ENCODE data around the gene STAT2. TPM values are rescaled to one million over a fixed set of nuclear protein-coding genes. Genes with fewer than 3 reads are reported as not detected.

STAT2 gene
- total and polyA plus RNA-seq, 10 of the 15 experiments (the other 5 are each of a cell fraction or from before 2014, with no cell fraction given) = 16.9 to 106 (median 77.9) TPM

GRCh38 chr12:56334490-56334793, 25.5 kb downstream of the STAT2 start:
- ATAC-seq = no peak
- TF ChIP-seq POLR2AphosphoS5 (IDR thresholded peaks at IDR 0.05; ENCODE audit: low read length) (peak; percentile 57; the same call in 1 of the 2 replicates), IKZF2 (IDR thresholded peaks at IDR 0.05) (peak in 1 of 2 experiments; percentile 2; a peak in 1 of 4 replicates), NR2F1 (conservative IDR thresholded peaks at IDR 0.05) (0 out of 2 replicates have a peak, but pooled peaks have one; percentile 23)
- TF ChIP-seq, protein P1, sequence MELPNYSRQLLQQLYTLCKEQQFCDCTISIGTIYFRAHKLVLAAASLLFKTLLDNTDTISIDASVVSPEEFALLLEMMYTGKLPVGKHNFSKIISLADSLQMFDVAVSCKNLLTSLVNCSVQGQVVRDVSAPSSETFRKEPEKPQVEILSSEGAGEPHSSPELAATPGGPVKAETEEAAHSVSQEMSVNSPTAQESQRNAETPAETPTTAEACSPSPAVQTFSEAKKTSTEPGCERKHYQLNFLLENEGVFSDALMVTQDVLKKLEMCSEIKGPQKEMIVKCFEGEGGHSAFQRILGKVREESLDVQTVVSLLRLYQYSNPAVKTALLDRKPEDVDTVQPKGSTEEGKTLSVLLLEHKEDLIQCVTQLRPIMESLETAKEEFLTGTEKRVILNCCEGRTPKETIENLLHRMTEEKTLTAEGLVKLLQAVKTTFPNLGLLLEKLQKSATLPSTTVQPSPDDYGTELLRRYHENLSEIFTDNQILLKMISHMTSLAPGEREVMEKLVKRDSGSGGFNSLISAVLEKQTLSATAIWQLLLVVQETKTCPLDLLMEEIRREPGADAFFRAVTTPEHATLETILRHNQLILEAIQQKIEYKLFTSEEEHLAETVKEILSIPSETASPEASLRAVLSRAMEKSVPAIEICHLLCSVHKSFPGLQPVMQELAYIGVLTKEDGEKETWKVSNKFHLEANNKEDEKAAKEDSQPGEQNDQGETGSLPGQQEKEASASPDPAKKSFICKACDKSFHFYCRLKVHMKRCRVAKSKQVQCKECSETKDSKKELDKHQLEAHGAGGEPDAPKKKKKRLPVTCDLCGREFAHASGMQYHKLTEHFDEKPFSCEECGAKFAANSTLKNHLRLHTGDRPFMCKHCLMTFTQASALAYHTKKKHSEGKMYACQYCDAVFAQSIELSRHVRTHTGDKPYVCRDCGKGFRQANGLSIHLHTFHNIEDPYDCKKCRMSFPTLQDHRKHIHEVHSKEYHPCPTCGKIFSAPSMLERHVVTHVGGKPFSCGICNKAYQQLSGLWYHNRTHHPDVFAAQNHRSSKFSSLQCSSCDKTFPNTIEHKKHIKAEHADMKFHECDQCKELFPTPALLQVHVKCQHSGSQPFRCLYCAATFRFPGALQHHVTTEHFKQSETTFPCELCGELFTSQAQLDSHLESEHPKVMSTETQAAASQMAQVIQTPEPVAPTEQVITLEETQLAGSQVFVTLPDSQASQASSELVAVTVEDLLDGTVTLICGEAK (IDR thresholded peaks at IDR 0.05; ENCODE audit: borderline replicate concordance) = no peak
- POLR2A ChIA-PET = interaction anchor here (0.6 to 11.4 kb wide), 4 partner anchors 26 to 239 kb away, joined by 3 to 140 read pairs (median 10); partner anchors contain the start of genes APOF, RNF41 and STAT2
- Histone ChIP-seq H2AFZ (ENCODE audit: control insufficient read depth, low read depth, low read length) (peak overlapping the region; percentile 76), H3K27ac (ENCODE audit: control insufficient read depth, insufficient read depth) (peak overlapping the region; percentile 99), H3K79me2 (ENCODE audit: control insufficient read depth, insufficient read depth, low read length) (peaks cover 14% of the 10 kb centered on the region), H3K4me2 (ENCODE audit: control insufficient read depth, insufficient read depth) (peak overlapping the region; percentile 89), H3K9me3 (replicated peaks; ENCODE audit: control insufficient read depth, insufficient read depth, low read length) (no peaks in the 10 kb centered on the region), H3K27me3 (replicated peaks in 1 of 2; ENCODE audit: control insufficient read depth in 2 of 2, insufficient read depth in 2 of 2, low read length in 1 of 2) (no peaks in the 10 kb centered on the region), H4K20me1 (ENCODE audit: control insufficient read depth, insufficient read depth) (no peaks in the 10 kb centered on the region), H3K4me3 (peak overlapping the region; percentile 97), H3K36me3 (ENCODE audit: control insufficient read depth in 2 of 2, insufficient read depth in 2 of 2, low read length in 1 of 2) (no peaks in the 10 kb centered on the region), H3K4me1 (ENCODE audit: control insufficient read depth, insufficient read depth, low read length) (peaks cover 30% of the 10 kb centered on the region), H3K9ac (ENCODE audit: control insufficient read depth, insufficient read depth, low read length) (peak overlapping the region; percentile 99)
- DNase-seq (ENCODE audit: low read depth, low spot score) = no peak
- intact Hi-C loops (cut with micrococcal nuclease; ENCODE audit: unreplicated experiment) = loop anchor here (1.0 to 5.0 kb wide), 3 partner anchors 18 to 144 kb away; no protein-coding TSS in a partner anchor
- in situ Hi-C loops (cut with MboI) = no loop called here
- 0% methylated on average over 6 of the region's 6 CpGs for WGBS (ENCODE audit: insufficient coverage, insufficient replicate concordance, low lambda C conversion rate, missing lambda C conversion rate)
- TSS peak; percentile 98 for BruUV-seq (replicated peaks)
- SMC1A ChIA-PET (ENCODE audit: uncharacterized antibody, unreplicated experiment) = interaction anchor here (0.9 to 2.7 kb wide), 4 partner anchors 25 to 130 kb away, joined by 3 to 22 read pairs (median 6); partner anchors contain the start of genes STAT2 and TIMELESS
- RAD21 ChIA-PET (ENCODE audit: unreplicated experiment) = interaction anchor here (2.1 kb wide), 1 partner anchor 115 kb away, joined by 4 read pairs; the partner anchor contains the start of gene TIMELESS
- CTCF ChIA-PET = interaction anchor here (0.8 to 1.4 kb wide), 2 partner anchors 126 to 129 kb away, joined by 3 to 7 read pairs; no protein-coding TSS in a partner anchor
- peak; percentile 38 for FAIRE-seq

Measured in GM12878 (cell line).